Neural cell (in vitro differentiated cells): ENCODE measurements around the gene ATP8B4. TPM values are rescaled to one million over a fixed set of nuclear protein-coding genes. Genes with fewer than 3 reads are reported as not detected.

Experiments used
- H2AFZ ChIP-seq: fragments of 200-600, 300-800 bp; sonication (generic), shearing (Covaris generic); 2 replicates; pipeline ENCODE4 v1.6.0; 2014; ENCODE audit warnings: low read depth, mild to moderate bottlenecking, antibody characterized with exemption, low read length, moderate library complexity
- H3F3A ChIP-seq: fragments of 200-600 bp; shearing (Covaris generic); 2 replicates; pipeline ENCODE4 v1.6.1; 2016; ENCODE audit warnings: mild to moderate bottlenecking, moderate library complexity, mixed read lengths, antibody characterized with exemption, low read length; ENCODE audit not compliant: insufficient read depth, poor library complexity, severe bottlenecking
- H3K27ac ChIP-seq: fragments of 200-600, 300-800 bp; sonication (generic), shearing (Covaris generic); 2 replicates; pipeline ENCODE4 v1.5.1; 2014; ENCODE audit warnings: mild to moderate bottlenecking, low read length, moderate library complexity
- H3K27me3 ChIP-seq: fragments of 300-800, 200-600 bp; sonication (generic), shearing (Covaris generic); 2 replicates; pipeline ENCODE4 v1.6.0; 2014; ENCODE audit warnings: mild to moderate bottlenecking, low read depth, low read length, moderate library complexity; ENCODE audit not compliant: insufficient read depth
- H3K36me3 ChIP-seq: fragments of 300-800, 200-600 bp; sonication (generic), shearing (Covaris generic); 2 replicates; pipeline ENCODE4 v1.5.1; 2014; ENCODE audit warnings: mild to moderate bottlenecking, antibody characterized with exemption, low read length, moderate library complexity; ENCODE audit not compliant: insufficient read depth
- H3K4me2 ChIP-seq: fragments of 300-800, 200-600 bp; sonication (generic), shearing (Covaris generic); 2 replicates; pipeline ENCODE4 v1.6.0; 2014; ENCODE audit warnings: mild to moderate bottlenecking, low read length
- H3K4me3 ChIP-seq: fragments of 300-800, 200-600 bp; sonication (generic), shearing (Covaris generic); 2 replicates; pipeline ENCODE4 v1.5.1; 2014; ENCODE audit warnings: mild to moderate bottlenecking, low read length, moderate library complexity
- H3K79me2 ChIP-seq: fragments of 200-600 bp; shearing (Covaris generic); replicated peaks from 2 replicates; pipeline ENCODE4 v1.6.0; 2014; ENCODE audit warnings: mild to moderate bottlenecking, low read length, moderate library complexity; ENCODE audit not compliant: insufficient read depth
- H3K9ac ChIP-seq: fragments of 300-800, 200-600 bp; sonication (generic), shearing (Covaris generic); 2 replicates; pipeline ENCODE4 v1.6.1; 2016; ENCODE audit warnings: mild to moderate bottlenecking, low read length, mixed read lengths
- H3K9me2 ChIP-seq: fragments of 200-600 bp; shearing (Covaris generic); 2 replicates; pipeline ENCODE4 v1.6.1; 2016; ENCODE audit warnings: mild to moderate bottlenecking, low read length, mixed read lengths; ENCODE audit not compliant: insufficient read depth
- H3K9me3 ChIP-seq: fragments of 200-600, 300-800 bp; sonication (generic), shearing (Covaris generic); 2 replicates; pipeline ENCODE4 v1.6.1; 2016; ENCODE audit warnings: mild to moderate bottlenecking, mixed run types, low read length, moderate library complexity, mixed read lengths
- H4K20me1 ChIP-seq: fragments of 200-600 bp; shearing (Covaris generic); 2 replicates; pipeline ENCODE4 v1.6.1; 2016; ENCODE audit warnings: mild to moderate bottlenecking, mixed run types; ENCODE audit not compliant: insufficient read depth
- CTCF ChIP-seq: fragments of 450-650 bp; IDR thresholded peaks from 2 replicates; pipeline ENCODE4 v1.5.1; 2014; ENCODE audit warnings: antibody characterized with exemption, mild to moderate bottlenecking, moderate library complexity; ENCODE audit not compliant: poor library complexity, severe bottlenecking
- EP300 ChIP-seq: fragments of 450-650 bp; conservative IDR thresholded peaks from 2 replicates; pipeline ENCODE4 v1.6.1; 2014; ENCODE audit warnings: antibody characterized with exemption, mild to moderate bottlenecking, moderate library complexity; ENCODE audit not compliant: poor library complexity, severe bottlenecking
- EZH2 ChIP-seq: fragments of 200-600, 300-800 bp; shearing (Covaris generic), sonication (generic); IDR thresholded peaks from 2 replicates; pipeline ENCODE4 v1.6.1; 2014; ENCODE audit warnings: antibody characterized with exemption, low read length, borderline replicate concordance, mild to moderate bottlenecking; ENCODE audit not compliant: insufficient read depth, poor library complexity, severe bottlenecking
- MXI1 ChIP-seq: fragments of 450-650 bp; conservative IDR thresholded peaks from 2 replicates; pipeline ENCODE4 v1.6.1; 2014; ENCODE audit warnings: antibody characterized with exemption, mild to moderate bottlenecking; ENCODE audit not compliant: poor library complexity, severe bottlenecking
- POLR2AphosphoS5 ChIP-seq: IDR thresholded peaks from 2 replicates; pipeline ENCODE4 v1.6.1; 2012
- RAD21 ChIP-seq: fragments of 450-650 bp; conservative IDR thresholded peaks from 2 replicates; pipeline ENCODE4 v1.6.1; 2014; ENCODE audit warnings: antibody characterized with exemption, mild to moderate bottlenecking, moderate library complexity
- REST ChIP-seq: IDR thresholded peaks from 2 replicates; pipeline ENCODE4 v1.6.1; 2012; ENCODE audit warnings: borderline replicate concordance
- SMC3 ChIP-seq: fragments of 450-650 bp; conservative IDR thresholded peaks from 2 replicates; pipeline ENCODE4 v1.6.1; 2014; ENCODE audit warnings: antibody characterized with exemption, mild to moderate bottlenecking, moderate library complexity; ENCODE audit not compliant: poor library complexity
- TAF1 ChIP-seq: IDR thresholded peaks from 2 replicates; pipeline ENCODE4 v1.6.1; 2012; ENCODE audit warnings: low read depth
- polyA plus RNA-seq: library from polyadenylated mRNA; depleted of rRNA; stranded (reverse); fragments of >200 nt; gene quantifications from 2 replicates; pipeline ENCODE4 v1.2.3, GENCODE V29; 2014

Gene ATP8B4
- polyA plus RNA-seq, 1 donor from 2014 or later, result 2.9 TPM

- no peaks in the 10 kb centered on the region for H3K36me3 ChIP-seq
- no peaks in the 10 kb centered on the region for H3K27me3 ChIP-seq
- H3K4me2 ChIP-seq, result no peak overlapping the region
- H3K9me2 ChIP-seq, result no peaks in the 10 kb centered on the region
- H4K20me1 ChIP-seq, result no peaks in the 10 kb centered on the region
- no peak overlapping the region for H2AFZ ChIP-seq
- no peak overlapping the region for H3K27ac ChIP-seq
- no peaks in the 10 kb centered on the region for H3F3A ChIP-seq
- no peaks in the 10 kb centered on the region for H3K79me2 ChIP-seq
- H3K9ac ChIP-seq, result no peak overlapping the region
- no peaks in the 10 kb centered on the region for H3K9me3 ChIP-seq
- no peak overlapping the region for H3K4me3 ChIP-seq
- TF ChIP-seq CTCF (no peak), TAF1 (no peak), REST (no peak)
Measured at GRCh38 chr15:49815526-49815925, 303.5 kb downstream of the ATP8B4 start.

GRCh38 chr15:49814709-49815108, 304.3 kb downstream of the ATP8B4 start:
- Histone ChIP-seq H3F3A (no peaks in the 10 kb centered on the region), H3K27ac (no peak overlapping the region), H3K9ac (no peak overlapping the region), H3K4me3 (no peak overlapping the region), H3K79me2 (no peaks in the 10 kb centered on the region), H3K9me3 (no peaks in the 10 kb centered on the region), H2AFZ (no peak overlapping the region), H3K27me3 (no peaks in the 10 kb centered on the region), H3K4me2 (no peak overlapping the region), H4K20me1 (no peaks in the 10 kb centered on the region), H3K36me3 (no peaks in the 10 kb centered on the region), H3K9me2 (no peaks in the 10 kb centered on the region)
- no peak for TF ChIP-seq REST
- no peak for TF ChIP-seq MXI1
- no peak for TF ChIP-seq SMC3
- no peak for TF ChIP-seq RAD21
- TF ChIP-seq EZH2, result no peak
- no peak for TF ChIP-seq CTCF
- no peak for TF ChIP-seq POLR2AphosphoS5
- no peak for TF ChIP-seq TAF1
- no peak for TF ChIP-seq EP300
